ENCODE measurements around the gene LY6G5C. TPM values are rescaled to one million over a fixed set of nuclear protein-coding genes. Genes with fewer than 3 reads are reported as not detected.

The LY6G5C gene
- total and polyA plus RNA-seq, 2 donors (not counting 3 experiments of a cell fraction or from before 2014, with no cell fraction given), result 8.2 to 11.4 TPM

DNA sequence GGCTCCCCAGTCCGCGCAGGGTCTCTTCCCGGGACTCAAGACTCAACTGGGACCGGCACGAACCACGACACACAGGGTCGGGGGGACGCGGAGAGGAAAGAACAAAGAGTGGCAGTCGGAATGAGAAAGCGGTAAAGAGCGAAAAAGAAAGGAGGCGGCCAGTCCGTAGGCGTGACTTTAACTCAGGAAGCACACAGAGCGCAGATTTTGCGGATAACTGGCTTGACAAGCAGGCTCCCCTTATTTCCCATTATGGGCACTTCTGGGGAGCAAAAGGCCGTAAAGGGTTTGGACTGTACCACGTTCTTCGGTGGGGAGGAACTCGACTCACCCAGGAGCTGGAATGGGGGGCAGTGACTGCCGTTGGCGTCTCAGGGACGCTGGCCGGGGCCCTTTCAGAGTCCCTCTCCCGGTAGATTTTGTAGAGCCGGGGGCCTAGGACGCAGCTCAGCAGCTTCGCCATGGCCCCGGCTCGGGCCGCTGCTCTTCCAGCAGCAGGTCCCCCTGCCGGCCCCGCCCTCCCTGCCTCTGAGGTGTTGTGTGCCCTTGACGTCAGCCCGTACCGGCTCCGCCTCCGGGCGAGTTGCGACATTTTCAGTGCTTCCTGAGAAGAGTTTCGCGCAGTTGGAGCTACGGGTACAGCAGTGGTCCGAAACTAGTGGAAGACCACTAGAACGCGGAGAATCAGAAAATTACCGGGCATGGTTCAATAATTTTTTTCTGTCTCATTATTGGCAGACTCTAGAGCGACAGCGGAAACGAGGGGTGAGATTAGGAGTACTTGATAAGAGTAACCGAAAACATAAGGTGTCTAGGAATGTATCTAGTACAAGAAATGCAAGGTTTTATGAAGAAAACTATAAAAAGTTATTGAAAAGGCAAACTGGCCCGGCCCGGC, 22.2 kb upstream of the LY6G5C start, which contains the start of gene ABHD16A:
Gene ABHD16A, minus strand, starts transcription at position 506 of the 898 bp plus-strand sequence. Its CDS starts 43 bp downstream, at position 463.
- Histone ChIP-seq H3K27me3 (ENCODE audit: control insufficient read depth in 2 of 2, insufficient read depth in 2 of 2, low read length in 2 of 2) (no peaks in the 10 kb centered on the region), H3K4me1 (ENCODE audit: control insufficient read depth, extremely low read depth, insufficient read depth, low read length) (peaks cover 11% of the 10 kb centered on the region), H3K9ac (replicated peaks; ENCODE audit: extremely low read depth, insufficient read depth, low read length) (peak within 1 kb of the TSS; percentile 90), H4K20me1 (replicated peaks; ENCODE audit: control insufficient read depth, extremely low read depth, insufficient read depth, low read length) (no peaks in the 10 kb centered on the region), H3K27ac (ENCODE audit: insufficient read depth, low read depth, low read length) (peak within 1 kb of the TSS; percentile 77), H3K4me3 (replicated peaks in 1 of 3; ENCODE audit: insufficient read depth in 1 of 3, low read depth in 1 of 3, low read length in 3 of 3) (peak within 1 kb of the TSS; percentile 59 to 80 (median 74)), H3K79me2 (ENCODE audit: control insufficient read depth, insufficient read depth, low read length) (peaks cover 21% of the 10 kb centered on the region), H3K36me3 (ENCODE audit: control insufficient read depth in 2 of 2, extremely low read depth in 1 of 2, insufficient read depth in 2 of 2, low read length in 2 of 2) (no peaks in the 10 kb centered on the region), H3K4me2 (ENCODE audit: insufficient read depth, low read length) (peak within 1 kb of the TSS; percentile 81), H3K9me1 (replicated peaks; ENCODE audit: control insufficient read depth, extremely low read depth, insufficient read depth, low read length) (no peaks in the 10 kb centered on the region), H3K9me3 (replicated peaks; ENCODE audit: control insufficient read depth, insufficient read depth, low read length) (no peaks in the 10 kb centered on the region), H2AFZ (ENCODE audit: low read depth, low read length) (peak within 1 kb of the TSS; percentile 76)
- TF ChIP-seq EZH2 (IDR thresholded peaks at IDR 0.05; ENCODE audit: borderline replicate concordance, low read depth, low read length, severe bottlenecking) (no peak), FOS (IDR thresholded peaks at IDR 0.05; ENCODE audit: borderline replicate concordance, insufficient read depth, low read length) (no peak), MYC (IDR thresholded peaks at IDR 0.05; ENCODE audit: low read depth, low read length) (no peak), JUN (IDR thresholded peaks at IDR 0.05; ENCODE audit: borderline replicate concordance, insufficient read depth, insufficient read length, low read depth) (no peak), GATA2 (IDR thresholded peaks at IDR 0.05; ENCODE audit: insufficient read depth, insufficient read length, low read depth, low read length) (no peak), POLR2A (IDR thresholded peaks at IDR 0.05; ENCODE audit: low read depth, low read length) (peak; percentile 97), POLR2AphosphoS5 (IDR thresholded peaks at IDR 0.05; ENCODE audit: insufficient read depth, low read depth, low read length) (peak; percentile 90)
- TF ChIP-seq, protein P1, sequence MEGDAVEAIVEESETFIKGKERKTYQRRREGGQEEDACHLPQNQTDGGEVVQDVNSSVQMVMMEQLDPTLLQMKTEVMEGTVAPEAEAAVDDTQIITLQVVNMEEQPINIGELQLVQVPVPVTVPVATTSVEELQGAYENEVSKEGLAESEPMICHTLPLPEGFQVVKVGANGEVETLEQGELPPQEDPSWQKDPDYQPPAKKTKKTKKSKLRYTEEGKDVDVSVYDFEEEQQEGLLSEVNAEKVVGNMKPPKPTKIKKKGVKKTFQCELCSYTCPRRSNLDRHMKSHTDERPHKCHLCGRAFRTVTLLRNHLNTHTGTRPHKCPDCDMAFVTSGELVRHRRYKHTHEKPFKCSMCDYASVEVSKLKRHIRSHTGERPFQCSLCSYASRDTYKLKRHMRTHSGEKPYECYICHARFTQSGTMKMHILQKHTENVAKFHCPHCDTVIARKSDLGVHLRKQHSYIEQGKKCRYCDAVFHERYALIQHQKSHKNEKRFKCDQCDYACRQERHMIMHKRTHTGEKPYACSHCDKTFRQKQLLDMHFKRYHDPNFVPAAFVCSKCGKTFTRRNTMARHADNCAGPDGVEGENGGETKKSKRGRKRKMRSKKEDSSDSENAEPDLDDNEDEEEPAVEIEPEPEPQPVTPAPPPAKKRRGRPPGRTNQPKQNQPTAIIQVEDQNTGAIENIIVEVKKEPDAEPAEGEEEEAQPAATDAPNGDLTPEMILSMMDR (IDR thresholded peaks at IDR 0.05; ENCODE audit: extremely low read depth in 1 of 2, insufficient read depth in 1 of 2, low read depth in 1 of 2, low read length in 2 of 2), result peak in 1 of 2 donors; percentile 3
- TF ChIP-seq, protein P2, sequence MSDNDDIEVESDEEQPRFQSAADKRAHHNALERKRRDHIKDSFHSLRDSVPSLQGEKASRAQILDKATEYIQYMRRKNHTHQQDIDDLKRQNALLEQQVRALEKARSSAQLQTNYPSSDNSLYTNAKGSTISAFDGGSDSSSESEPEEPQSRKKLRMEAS (IDR thresholded peaks at IDR 0.05; ENCODE audit: insufficient read depth, insufficient read length), result peak; percentile 7
- CTCF ChIA-PET, result interaction anchor here (1.0 to 1.9 kb wide), 12 partner anchors 8 to 128 kb away, joined by 3 to 9 read pairs (median 6); partner anchors contain the start of genes DDAH2, LSM2, LY6G5C and LY6G6D
- POLR2A ChIA-PET, result interaction anchor here (0.7 to 1.2 kb wide), 6 partner anchors 8 to 124 kb away, joined by 3 to 6 read pairs (median 4); partner anchors contain the start of genes DDAH2, GPANK1, HSPA1B and MSH5
- intact Hi-C loops (cut with micrococcal nuclease), result loop anchor here (1.0 to 2.0 kb wide), 7 partner anchors 22 to 124 kb away; partner anchors contain the start of genes BAG6, HSPA1B, LY6G5C and PRRC2A
- BruUV-seq (replicated peaks), result TSS peak; percentile 80
- dilution Hi-C loops (cut with MboI; ENCODE audit: extremely low pct_ligation_motif_present, low sequenced_read_pairs), result no loop called here
- DNase-seq (ENCODE audit: low read depth, low spot score), result peak; percentile 99
- peak; percentile 100 for FAIRE-seq

Measured in endothelial cell of umbilical vein (primary cell).